Activated CD8-positive, alpha-beta T cell treated with anti-CD3 and anti-CD28 coated beads, Interleukin-2, amount 10 ng/mL, durations not matched to agents 7 days and 5 days (primary cell): ENCODE measurements around the gene TBC1D16. TPM values are rescaled to one million over a fixed set of nuclear protein-coding genes. Genes with fewer than 3 reads are reported as not detected.
A peak's percentile ranks its signal among the peaks of the same experiment; 100 is the strongest.

Source experiments
- ATAC-seq: fragments of 150-1000 bp; cut with Tn5 transposase; one replicate; pipeline ENCODE4 v1.10.0; 2021; ENCODE audit warnings: moderate library complexity
- CTCF ChIA-PET: fragments of 350-600 bp; sonication (Branson Sonifier 250); formaldehyde crosslinking; loops from one replicate; lab custom pipeline; 2021; ENCODE audit warnings: antibody characterized with exemption; lab: Charles Lee
- POLR2A ChIA-PET: fragments of 350-600 bp; sonication (Branson Sonifier 250); formaldehyde crosslinking; loops from one replicate; lab custom pipeline; 2021; ENCODE audit warnings: antibody characterized with exemption; lab: Charles Lee
- DNase-seq: peaks from one replicate; pipeline ENCODE4 v3.0.0-alpha.2; 2020
- H3K27ac Mint-ChIP-seq: one replicate; pipeline ENCODE4 v1.8.0; 2021; ENCODE audit warnings: mild to moderate bottlenecking, mixed read lengths
- H3K27me3 Mint-ChIP-seq: one replicate; pipeline ENCODE4 v1.8.0; 2021; ENCODE audit warnings: low read depth, mixed read lengths
- H3K36me3 Mint-ChIP-seq: one replicate; pipeline ENCODE4 v1.8.0; 2021; ENCODE audit warnings: low read depth, mixed read lengths
- H3K4me1 Mint-ChIP-seq: one replicate; pipeline ENCODE4 v1.8.0; 2021; ENCODE audit warnings: low read depth, mixed read lengths
- H3K4me3 Mint-ChIP-seq: one replicate; pipeline ENCODE4 v1.8.0; 2021; ENCODE audit warnings: mild to moderate bottlenecking, mixed read lengths
- H3K9me3 Mint-ChIP-seq: one replicate; pipeline ENCODE4 v1.8.0; 2022; ENCODE audit warnings: mixed read lengths; ENCODE audit not compliant: insufficient read depth
- total RNA-seq, 2 experiments: library from RNA; stranded (reverse); gene quantifications; one replicate each; pipeline ENCODE4 v1.2.3, GENCODE V29; 2021

TBC1D16 gene
- total RNA-seq, 2 experiments from 2014 or later = 1.3 to 2.1 TPM

- ChIA-PET CTCF (no interaction called here), POLR2A (no interaction called here)
- H3K4me3 Mint-ChIP-seq = no peak overlapping the region
- H3K36me3 Mint-ChIP-seq = no peaks in the 10 kb centered on the region
- ATAC-seq (no peak), DNase-seq (no peak)
- H3K27me3 Mint-ChIP-seq = no peaks in the 10 kb centered on the region
- H3K9me3 Mint-ChIP-seq = no peaks in the 10 kb centered on the region
- H3K4me1 Mint-ChIP-seq = no peaks in the 10 kb centered on the region
- H3K27ac Mint-ChIP-seq = no peak overlapping the region
These were observed 85.9 kb downstream of the TBC1D16 start for GRCh38 chr17:79949656-79950209.

- ChIA-PET CTCF (no interaction called here), POLR2A (no interaction called here)
- H3K27me3 Mint-ChIP-seq = no peaks in the 10 kb centered on the region
- H3K36me3 Mint-ChIP-seq = no peaks in the 10 kb centered on the region
- DNase-seq (no peak), ATAC-seq (no peak)
- H3K4me3 Mint-ChIP-seq = no peak overlapping the region
- peaks cover 3% of the 10 kb centered on the region for H3K4me1 Mint-ChIP-seq
- H3K27ac Mint-ChIP-seq = no peak overlapping the region
- H3K9me3 Mint-ChIP-seq = no peaks in the 10 kb centered on the region
These were observed 86.6 kb downstream of the TBC1D16 start for GRCh38 chr17:79948945-79949655.

- Mint-ChIP-seq H3K4me3 (no peak overlapping the region), H3K4me1 (peaks cover 8% of the 10 kb centered on the region), H3K36me3 (no peaks in the 10 kb centered on the region), H3K9me3 (no peaks in the 10 kb centered on the region), H3K27me3 (no peaks in the 10 kb centered on the region), H3K27ac (no peak overlapping the region)
- ATAC-seq (no peak), DNase-seq (no peak)
- ChIA-PET CTCF (no interaction called here), POLR2A (no interaction called here)
These were observed 87.2 kb downstream of the TBC1D16 start for GRCh38 chr17:79948406-79948944.

- DNase-seq (no peak), ATAC-seq (no peak)
- ChIA-PET CTCF (no interaction called here), POLR2A (no interaction called here)
- Mint-ChIP-seq H3K9me3 (no peaks in the 10 kb centered on the region), H3K36me3 (no peaks in the 10 kb centered on the region), H3K27me3 (no peaks in the 10 kb centered on the region), H3K4me3 (no peak overlapping the region), H3K4me1 (peaks cover 17% of the 10 kb centered on the region), H3K27ac (peak overlapping the region; percentile 11)
These were observed 88.2 kb downstream of the TBC1D16 start for GRCh38 chr17:79947351-79948031.

GRCh38 chr17:79946352-79947231, 89.1 kb downstream of the TBC1D16 start:
- ATAC-seq (no peak), DNase-seq (no peak)
- Mint-ChIP-seq H3K27me3 (no peaks in the 10 kb centered on the region), H3K36me3 (no peaks in the 10 kb centered on the region), H3K4me1 (peaks cover 19% of the 10 kb centered on the region), H3K9me3 (no peaks in the 10 kb centered on the region), H3K4me3 (no peak overlapping the region), H3K27ac (no peak overlapping the region)
- ChIA-PET CTCF (interaction anchor here (1.3 kb wide), 1 partner anchor 46 kb away, joined by 3 read pairs; no protein-coding TSS in a partner anchor), POLR2A (no interaction called here)

GRCh38 chr17:79945591-79946255, 89.9 kb downstream of the TBC1D16 start:
- Mint-ChIP-seq H3K27me3 (no peaks in the 10 kb centered on the region), H3K36me3 (no peaks in the 10 kb centered on the region), H3K9me3 (no peaks in the 10 kb centered on the region), H3K27ac (peak overlapping the region; percentile 26), H3K4me1 (peaks cover 19% of the 10 kb centered on the region), H3K4me3 (no peak overlapping the region)
- DNase-seq (no peak), ATAC-seq (no peak)
- POLR2A ChIA-PET = no interaction called here
- CTCF ChIA-PET = interaction anchor here (1.3 kb wide), 1 partner anchor 46 kb away, joined by 3 read pairs; no protein-coding TSS in a partner anchor

- CTCF ChIA-PET = no interaction called here
- POLR2A ChIA-PET = no interaction called here
- Mint-ChIP-seq H3K27me3 (no peaks in the 10 kb centered on the region), H3K36me3 (no peaks in the 10 kb centered on the region), H3K27ac (no peak overlapping the region), H3K9me3 (no peaks in the 10 kb centered on the region), H3K4me3 (no peak overlapping the region), H3K4me1 (peaks cover 19% of the 10 kb centered on the region)
- ATAC-seq (no peak), DNase-seq (no peak)
These were observed 90.8 kb downstream of the TBC1D16 start for GRCh38 chr17:79944821-79945391.

- ATAC-seq (no peak), DNase-seq (no peak)
- ChIA-PET CTCF (no interaction called here), POLR2A (no interaction called here)
- H3K27ac Mint-ChIP-seq = peak overlapping the region; percentile 52
- no peaks in the 10 kb centered on the region for H3K27me3 Mint-ChIP-seq
- H3K36me3 Mint-ChIP-seq = no peaks in the 10 kb centered on the region
- peaks cover 19% of the 10 kb centered on the region for H3K4me1 Mint-ChIP-seq
- no peak overlapping the region for H3K4me3 Mint-ChIP-seq
- no peaks in the 10 kb centered on the region for H3K9me3 Mint-ChIP-seq
These were observed 91.3 kb downstream of the TBC1D16 start for GRCh38 chr17:79944251-79944812.

GRCh38 chr17:79943347-79944241, 92.1 kb downstream of the TBC1D16 start:
- H3K36me3 Mint-ChIP-seq = no peaks in the 10 kb centered on the region
- H3K27me3 Mint-ChIP-seq = no peaks in the 10 kb centered on the region
- ATAC-seq (no peak), DNase-seq (no peak)
- ChIA-PET POLR2A (no interaction called here), CTCF (no interaction called here)
- peaks cover 19% of the 10 kb centered on the region for H3K4me1 Mint-ChIP-seq
- H3K27ac Mint-ChIP-seq = peak overlapping the region; percentile 89
- H3K4me3 Mint-ChIP-seq = peak overlapping the region; percentile 63
- H3K9me3 Mint-ChIP-seq = no peaks in the 10 kb centered on the region
